ENCODE data around the gene EXD3.
A peak's percentile ranks its signal among the peaks of the same experiment; 100 is the strongest.

Gene EXD3

GRCh38 chr9:137435381-137435891, 12.5 kb upstream of the EXD3 start:
- Mint-ChIP-seq H3K27ac (no peak overlapping the region), H3K4me3 (no peak overlapping the region), H3K36me3 (ENCODE audit: low read depth) (no peaks in the 10 kb centered on the region), H3K9me3 (no peaks in the 10 kb centered on the region), H3K4me1 (no peaks in the 10 kb centered on the region), H3K27me3 (ENCODE audit: low read depth, poor library complexity) (peaks cover 4% of the 10 kb centered on the region)
- no peak for TF ChIP-seq CTCF (IDR thresholded peaks at IDR 0.05)
- DNase-seq, result peak; percentile 7

- Mint-ChIP-seq H3K36me3 (ENCODE audit: low read depth) (no peaks in the 10 kb centered on the region), H3K27ac (no peak overlapping the region), H3K4me1 (no peaks in the 10 kb centered on the region), H3K9me3 (no peaks in the 10 kb centered on the region), H3K4me3 (no peak overlapping the region), H3K27me3 (ENCODE audit: low read depth, poor library complexity) (peaks cover 4% of the 10 kb centered on the region)
- no peak for TF ChIP-seq CTCF (IDR thresholded peaks at IDR 0.05)
- peak; percentile 3 for DNase-seq
These were observed 11.8 kb upstream of the EXD3 start for GRCh38 chr9:137434498-137435380.

- Mint-ChIP-seq H3K4me3 (no peak overlapping the region), H3K27me3 (ENCODE audit: low read depth, poor library complexity) (no peaks in the 10 kb centered on the region), H3K9me3 (no peaks in the 10 kb centered on the region), H3K27ac (no peak overlapping the region), H3K4me1 (no peaks in the 10 kb centered on the region), H3K36me3 (ENCODE audit: low read depth) (no peaks in the 10 kb centered on the region)
- no peak for DNase-seq
- no peak for TF ChIP-seq CTCF (IDR thresholded peaks at IDR 0.05)
These were observed 11.0 kb upstream of the EXD3 start for GRCh38 chr9:137433916-137434431.

- Mint-ChIP-seq H3K27me3 (ENCODE audit: low read depth, poor library complexity) (no peaks in the 10 kb centered on the region), H3K36me3 (ENCODE audit: low read depth) (no peaks in the 10 kb centered on the region), H3K4me1 (no peaks in the 10 kb centered on the region), H3K9me3 (no peaks in the 10 kb centered on the region), H3K4me3 (no peak overlapping the region), H3K27ac (no peak overlapping the region)
- no peak for DNase-seq
- TF ChIP-seq CTCF (IDR thresholded peaks at IDR 0.05), result no peak
These were observed 10.5 kb upstream of the EXD3 start for GRCh38 chr9:137433349-137433915.

- no peaks in the 10 kb centered on the region for H3K36me3 Mint-ChIP-seq (ENCODE audit: low read depth)
- no peaks in the 10 kb centered on the region for H3K4me1 Mint-ChIP-seq
- no peaks in the 10 kb centered on the region for H3K9me3 Mint-ChIP-seq
- TF ChIP-seq CTCF (IDR thresholded peaks at IDR 0.05), result no peak
- no peak overlapping the region for H3K27ac Mint-ChIP-seq
- no peak overlapping the region for H3K4me3 Mint-ChIP-seq
- DNase-seq, result no peak
- H3K27me3 Mint-ChIP-seq (ENCODE audit: low read depth, poor library complexity), result no peaks in the 10 kb centered on the region
These were observed 9.9 kb upstream of the EXD3 start for GRCh38 chr9:137432687-137433348.
